Keratinocyte (primary cell): ENCODE data around the gene MTCH1. TPM values are rescaled to one million over a fixed set of nuclear protein-coding genes. Genes with fewer than 3 reads are reported as not detected.

ENCODE experiments used
- DNase-seq: peaks from one replicate; pipeline ENCODE4 v3.0.0-alpha.2; 2011; ENCODE audit warnings: low read depth, missing footprints, low spot score
- FAIRE-seq: peaks from 2 replicates; lab custom pipeline; 2011; peaks lifted over from hg19 to GRCh38; lab: Jason Lieb, UNC
- H2AFZ ChIP-seq: 2 replicates; pipeline ENCODE4 v1.6.0; 2012; ENCODE audit warnings: low read length, control low read depth, inconsistent platforms; ENCODE audit not compliant: control insufficient read depth
- H3K27ac ChIP-seq: 2 replicates; pipeline ENCODE4 v1.5.1; 2011; ENCODE audit warnings: low read length; ENCODE audit not compliant: control insufficient read depth, insufficient read depth
- H3K27me3 ChIP-seq: 3 replicates; pipeline ENCODE4 v1.6.0; 2011; ENCODE audit warnings: low read length; ENCODE audit not compliant: control insufficient read depth, insufficient read depth; ENCODE audit errors: extremely low read depth
- H3K36me3 ChIP-seq, 2 experiments: 2 replicates in 1 of 2; 3 replicates in 1 of 2; pipeline ENCODE4 v1.5.1; 2011; ENCODE audit warnings: low read length in 2 of 2, mild to moderate bottlenecking in 1 of 2; ENCODE audit not compliant: control insufficient read depth in 2 of 2, insufficient read depth in 2 of 2; ENCODE audit errors: extremely low read depth in 1 of 2
- H3K4me1 ChIP-seq: 3 replicates; pipeline ENCODE4 v1.5.1; 2011; ENCODE audit warnings: low read length; ENCODE audit not compliant: control insufficient read depth, insufficient read depth; ENCODE audit errors: extremely low read depth
- H3K4me2 ChIP-seq: 3 replicates; pipeline ENCODE4 v1.6.0; 2011; ENCODE audit warnings: low read depth, low read length; ENCODE audit not compliant: control insufficient read depth, insufficient read depth; ENCODE audit errors: extremely low read depth
- H3K4me3 ChIP-seq, 3 experiments: fragments of 200-600 bp in 1 of 3; sonication (generic) in 1 of 3; 2 replicates in 2 of 3; 3 replicates in 1 of 3; pipeline ENCODE4 v1.5.1; 2011 to 2016; ENCODE audit warnings: low read length in 3 of 3, mild to moderate bottlenecking in 3 of 3, control low read depth in 2 of 3, inconsistent platforms in 1 of 3, low read depth in 1 of 3, mixed read lengths in 1 of 3, mixed run types in 1 of 3, moderate library complexity in 1 of 3; ENCODE audit not compliant: control insufficient read depth in 2 of 3, insufficient read depth in 2 of 3; ENCODE audit errors: extremely low read depth in 1 of 3
- H3K79me2 ChIP-seq: 2 replicates; pipeline ENCODE4 v1.6.0; 2012; ENCODE audit warnings: low read length; ENCODE audit not compliant: control insufficient read depth, insufficient read depth
- H3K9ac ChIP-seq: 3 replicates; pipeline ENCODE4 v1.6.0; 2011; ENCODE audit warnings: low read length; ENCODE audit not compliant: control insufficient read depth, insufficient read depth; ENCODE audit errors: extremely low read depth
- H3K9me1 ChIP-seq: 3 replicates; pipeline ENCODE4 v1.6.0; 2011; ENCODE audit warnings: low read length; ENCODE audit not compliant: control insufficient read depth, insufficient read depth; ENCODE audit errors: extremely low read depth
- H3K9me3 ChIP-seq: 2 replicates; pipeline ENCODE4 v1.5.1; 2012; ENCODE audit warnings: low read depth, low read length; ENCODE audit not compliant: control insufficient read depth
- H4K20me1 ChIP-seq: 3 replicates; pipeline ENCODE4 v1.6.0; 2011; ENCODE audit warnings: low read length; ENCODE audit not compliant: control insufficient read depth, insufficient read depth; ENCODE audit errors: extremely low read depth
- CTCF ChIP-seq, 3 experiments: IDR thresholded peaks in 1 of 3; conservative IDR thresholded peaks in 1 of 3; optimal IDR thresholded peaks in 1 of 3; 2 replicates in 2 of 3; 3 replicates in 1 of 3; pipeline versions ENCODE3 to v1.5.1; 2011; ENCODE audit warnings: low read length in 3 of 3, mild to moderate bottlenecking in 3 of 3, moderate library complexity in 2 of 3, control low read depth in 1 of 3, inconsistent platforms in 1 of 3; ENCODE audit not compliant: insufficient read depth in 2 of 3; ENCODE audit errors: extremely low read depth in 1 of 3
- EZH2 ChIP-seq: IDR thresholded peaks from one replicate; pipeline ENCODE4 v1.6.1; 2012; ENCODE audit warnings: inconsistent platforms, mild to moderate bottlenecking, low read length, moderate library complexity
- dilution Hi-C: fragments of 300-500 bp; cut with MboI; formaldehyde crosslinking; loops from one replicate; pipeline ENCODE4 v1.7.0; 2020; ENCODE audit warnings: low sequenced_read_pairs; ENCODE audit not compliant: extremely low pct_ligation_motif_present
- polyA plus RNA-seq, 5 experiments: library from polyadenylated mRNA; depleted of rRNA in 3 of 5; stranded (reverse) in 3 of 5; stranded (forward) in 1 of 5; unstranded in 1 of 5; fragments of >200 nt; gene quantifications; 1 replicate in 1 of 5; 2 replicates in 3 of 5; 3 replicates in 1 of 5; pipeline versions ENCODE4 v1.2.1 to v1.2.3, GENCODE V29; 2011 to 2012; ENCODE audit warnings: missing spikeins in 2 of 5, low read depth in 1 of 5, low replicate concordance in 1 of 5

The MTCH1 gene
- polyA plus RNA-seq, 1 donor (not counting 4 experiments of a cell fraction or from before 2014, with no cell fraction given): 88.8 TPM

GRCh38 chr6:36933102-36933501 lies 52.9 kb downstream of the MTCH1 start:
- Histone ChIP-seq H2AFZ (no peak overlapping the region), H4K20me1 (no peaks in the 10 kb centered on the region), H3K27me3 (no peaks in the 10 kb centered on the region), H3K79me2 (no peaks in the 10 kb centered on the region), H3K4me3 (no peak overlapping the region), H3K9me3 (no peaks in the 10 kb centered on the region), H3K9me1 (no peaks in the 10 kb centered on the region), H3K4me2 (no peak overlapping the region), H3K4me1 (peaks cover 12% of the 10 kb centered on the region), H3K9ac (no peak overlapping the region), H3K36me3 (no peaks in the 10 kb centered on the region), H3K27ac (no peak overlapping the region)
- FAIRE-seq: peak; percentile 46
- dilution Hi-C loops: no loop called here
- TF ChIP-seq CTCF (optimal IDR thresholded peaks at IDR 0.05 in 1 of 3, IDR thresholded peaks at IDR 0.05 in 1 of 3, conservative IDR thresholded peaks at IDR 0.05 in 1 of 3; ENCODE audit: extremely low read depth in 1 of 3, insufficient read depth in 2 of 3, low read length in 3 of 3): no peak
- no peak for TF ChIP-seq EZH2
- no peak for DNase-seq

- dilution Hi-C loops: no loop called here
Observed at GRCh38 chr6:36930483-36930882, 55.5 kb downstream of the MTCH1 start.

More at GRCh38 chr6:36930483-36930882, 55.5 kb downstream of the MTCH1 start:
- Histone ChIP-seq H3K27ac (no peak overlapping the region), H3K9me3 (no peaks in the 10 kb centered on the region), H3K27me3 (no peaks in the 10 kb centered on the region), H3K4me2 (no peak overlapping the region), H4K20me1 (no peaks in the 10 kb centered on the region), H3K9me1 (no peaks in the 10 kb centered on the region), H3K36me3 (no peaks in the 10 kb centered on the region), H3K4me3 (no peak overlapping the region), H3K4me1 (peaks cover 12% of the 10 kb centered on the region), H2AFZ (no peak overlapping the region), H3K79me2 (no peaks in the 10 kb centered on the region), H3K9ac (no peak overlapping the region)
- no peak for FAIRE-seq
- TF ChIP-seq CTCF (optimal IDR thresholded peaks at IDR 0.05 in 1 of 3, IDR thresholded peaks at IDR 0.05 in 1 of 3, conservative IDR thresholded peaks at IDR 0.05 in 1 of 3; ENCODE audit: extremely low read depth in 1 of 3, insufficient read depth in 2 of 3, low read length in 3 of 3) (no peak), EZH2 (no peak)
- no peak for DNase-seq
